ENCODE measurements around the gene ZNF100.

DNA sequence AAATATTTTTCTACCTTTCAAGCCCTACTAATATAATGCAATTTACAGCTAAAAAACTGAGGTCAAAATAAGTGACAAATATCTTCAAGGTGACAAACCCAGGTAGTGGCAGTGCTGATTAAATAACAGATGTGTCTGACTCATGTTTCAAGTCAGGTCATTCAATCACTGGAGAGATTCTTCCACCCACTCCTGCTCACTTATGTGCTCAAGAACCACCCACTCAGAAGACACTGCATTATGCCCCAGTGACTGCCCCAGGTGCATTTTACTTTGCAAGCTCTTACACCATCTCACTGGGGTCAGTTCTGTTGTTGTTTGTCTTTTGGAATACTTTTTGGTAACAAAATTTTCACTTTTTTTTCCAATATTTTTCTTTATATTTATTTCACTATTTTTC, 2.2 kb downstream of the ZNF100 start:
- TF ChIP-seq, protein P1, sequence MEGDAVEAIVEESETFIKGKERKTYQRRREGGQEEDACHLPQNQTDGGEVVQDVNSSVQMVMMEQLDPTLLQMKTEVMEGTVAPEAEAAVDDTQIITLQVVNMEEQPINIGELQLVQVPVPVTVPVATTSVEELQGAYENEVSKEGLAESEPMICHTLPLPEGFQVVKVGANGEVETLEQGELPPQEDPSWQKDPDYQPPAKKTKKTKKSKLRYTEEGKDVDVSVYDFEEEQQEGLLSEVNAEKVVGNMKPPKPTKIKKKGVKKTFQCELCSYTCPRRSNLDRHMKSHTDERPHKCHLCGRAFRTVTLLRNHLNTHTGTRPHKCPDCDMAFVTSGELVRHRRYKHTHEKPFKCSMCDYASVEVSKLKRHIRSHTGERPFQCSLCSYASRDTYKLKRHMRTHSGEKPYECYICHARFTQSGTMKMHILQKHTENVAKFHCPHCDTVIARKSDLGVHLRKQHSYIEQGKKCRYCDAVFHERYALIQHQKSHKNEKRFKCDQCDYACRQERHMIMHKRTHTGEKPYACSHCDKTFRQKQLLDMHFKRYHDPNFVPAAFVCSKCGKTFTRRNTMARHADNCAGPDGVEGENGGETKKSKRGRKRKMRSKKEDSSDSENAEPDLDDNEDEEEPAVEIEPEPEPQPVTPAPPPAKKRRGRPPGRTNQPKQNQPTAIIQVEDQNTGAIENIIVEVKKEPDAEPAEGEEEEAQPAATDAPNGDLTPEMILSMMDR (IDR thresholded peaks at IDR 0.05), result no peak
- no peak for TF ChIP-seq POLR2A (IDR thresholded peaks at IDR 0.05)

All from right lobe of liver (tissue), 4 donors.